NK-92 treated with Interleukin-12 subunit alpha and Interleukin-12 subunit beta, amount 100 ng/mL, for 24 hours (cell line): Measurements from ENCODE around the gene FIBCD1.
"Not testable (repeated sequence)": the region's sequence is repeated elsewhere in the genome, so short reads cannot be mapped to it uniquely, and the experiment has no call there.

Experiments
- DNase-seq: peaks from one replicate; lab custom pipeline; 2025; lab: John Stamatoyannopoulos, UW

The FIBCD1 gene

DNA sequence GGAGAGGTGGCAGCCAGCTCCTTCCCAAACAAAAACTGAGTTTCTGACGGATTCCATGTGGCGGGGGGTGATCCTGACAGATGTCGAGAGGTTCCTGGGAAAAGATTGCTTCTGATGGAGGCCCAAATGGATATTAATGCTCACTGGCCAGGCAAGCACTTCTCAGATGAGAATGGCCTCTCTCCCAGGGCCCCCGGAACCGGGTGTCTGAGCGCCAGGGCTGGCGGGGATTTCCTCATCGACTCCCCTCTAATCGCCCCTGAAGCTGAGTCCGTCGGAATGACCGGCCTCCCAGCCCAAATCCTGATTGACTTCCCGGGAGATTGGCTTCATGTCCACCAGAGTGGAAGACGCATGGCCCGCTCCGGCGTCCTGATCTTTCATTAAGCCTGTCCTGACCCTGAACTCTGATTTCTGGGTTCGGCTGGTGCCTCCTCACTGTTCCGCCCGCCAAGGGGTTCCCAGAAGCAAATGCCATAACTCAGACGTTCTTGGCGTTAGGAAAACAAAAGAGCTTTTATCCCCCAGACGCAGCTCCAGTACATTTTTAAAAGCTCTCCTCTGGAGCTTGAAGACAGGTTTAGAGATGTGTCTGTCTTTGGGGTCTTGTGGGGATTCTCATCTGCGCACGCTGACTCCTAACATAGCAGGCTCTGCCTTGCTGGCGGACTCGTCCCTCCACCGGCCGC lies 17.6 kb downstream of the FIBCD1 start:
- no peak for DNase-seq

DNA sequence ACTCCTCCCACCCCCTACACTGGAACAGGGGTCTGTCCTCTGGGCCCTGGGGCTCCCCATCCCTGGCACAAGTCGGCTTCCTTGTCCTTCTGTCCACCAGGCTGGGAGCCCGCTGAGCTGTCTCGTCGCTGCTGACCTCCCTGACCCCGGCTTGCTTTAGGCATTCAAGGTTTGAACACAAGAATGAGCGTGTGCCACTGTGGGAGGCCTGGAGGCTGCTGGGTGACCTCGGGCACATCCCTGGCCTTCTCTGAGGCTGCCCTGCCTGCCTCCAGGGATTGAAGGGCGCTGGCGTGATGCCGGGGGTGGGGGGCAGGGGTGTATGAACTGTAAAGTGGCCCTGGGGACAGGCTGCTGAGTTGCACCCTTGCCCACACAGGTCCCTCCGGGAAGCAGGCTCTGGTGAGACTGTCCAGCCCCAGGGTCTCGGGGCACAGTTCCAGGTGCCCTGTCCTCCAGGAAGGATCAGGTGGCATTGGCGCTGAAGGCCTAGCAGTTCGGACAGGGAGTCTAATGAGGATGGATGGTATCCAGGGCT lies 18.2 kb downstream of the FIBCD1 start:
- no peak for DNase-seq

DNA sequence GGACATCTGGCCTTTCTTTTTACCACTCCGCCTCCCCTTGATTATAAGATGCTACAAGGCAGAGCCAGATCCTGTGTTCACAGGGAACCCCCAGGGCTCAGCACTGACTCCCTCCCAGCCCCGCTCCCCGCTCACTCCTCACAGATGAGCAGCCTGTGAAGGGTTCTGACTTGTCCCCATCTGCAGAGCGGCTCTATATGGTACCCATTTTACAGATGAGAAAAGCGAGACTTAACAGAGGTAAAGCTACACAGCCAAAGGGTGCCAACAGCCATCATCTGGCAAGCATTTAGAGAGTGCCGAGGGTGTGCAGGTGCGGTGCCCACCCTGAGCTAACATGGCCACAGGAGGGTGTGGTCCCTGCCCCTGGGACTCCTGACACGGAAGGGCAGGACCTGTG lies 18.8 kb downstream of the FIBCD1 start:
- DNase-seq, result no peak

DNA sequence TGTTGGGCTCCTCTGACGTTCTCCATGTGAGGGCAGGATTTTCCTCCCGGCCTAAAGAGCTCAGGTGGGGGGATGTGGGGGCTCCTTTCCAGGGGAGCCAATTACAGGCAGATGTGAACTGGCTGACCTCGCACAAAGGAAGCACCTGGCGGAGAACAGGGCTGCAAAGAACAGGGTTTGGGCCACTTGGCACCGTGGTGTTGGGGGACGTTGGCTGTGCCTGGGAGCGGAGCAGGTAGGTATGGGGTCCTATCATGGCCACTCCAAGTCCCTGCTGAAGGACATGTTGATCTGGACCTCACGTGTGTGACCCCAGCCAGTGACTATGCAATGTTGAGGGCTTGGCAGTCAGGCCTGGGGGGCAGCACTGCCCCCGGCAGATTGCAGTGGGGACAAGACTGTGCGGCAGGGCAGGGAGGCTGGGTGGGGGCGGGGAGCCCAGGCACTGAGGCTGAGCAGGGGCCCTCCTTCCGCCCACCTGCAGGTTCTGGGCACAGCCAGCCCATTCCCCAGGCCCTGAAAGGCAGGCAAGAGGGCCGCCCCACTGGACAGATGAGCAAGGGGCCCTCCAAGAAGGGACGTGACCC lies 19.4 kb downstream of the FIBCD1 start:
- DNase-seq, result no peak

- no peak for DNase-seq
These were observed 20.1 kb downstream of the FIBCD1 start for GRCh38 chr9:130918826-130919558.

DNA sequence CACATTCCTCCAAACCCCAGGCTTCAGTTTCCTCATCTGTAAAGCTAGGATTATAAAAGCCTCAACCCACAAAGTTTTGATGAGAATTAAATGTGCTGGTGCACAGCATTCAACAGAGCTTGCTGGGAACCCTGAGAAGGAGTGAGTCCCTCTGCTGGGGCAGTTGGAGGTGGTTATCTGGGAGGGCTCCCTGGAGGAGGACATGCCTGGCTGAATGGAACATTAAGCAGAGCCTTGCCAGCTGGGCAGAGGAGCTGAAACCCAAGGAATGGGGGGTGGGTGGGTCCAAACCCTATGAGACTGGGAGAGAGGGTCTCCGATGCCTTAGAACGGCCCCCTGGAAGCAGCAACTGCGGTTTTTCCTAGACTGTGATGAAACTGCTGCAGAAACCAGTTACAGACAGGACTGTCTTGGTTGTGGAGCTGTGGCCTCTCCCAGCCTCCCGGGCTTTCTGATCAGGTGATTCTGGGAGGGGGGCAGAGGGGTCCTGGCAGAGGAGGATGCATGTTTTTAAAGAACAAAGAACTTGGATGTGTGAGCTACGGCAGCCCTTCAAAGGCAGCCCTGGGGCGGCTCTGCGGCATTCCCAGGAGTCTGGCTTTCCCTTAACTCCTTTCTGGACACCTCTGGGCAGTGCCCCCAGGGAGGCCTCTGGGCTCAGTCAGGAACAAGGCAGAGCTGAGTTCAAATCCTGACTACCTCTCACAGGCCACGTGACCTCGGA lies 20.8 kb downstream of the FIBCD1 start:
- DNase-seq, result no peak

GRCh38 chr9:130917168-130917960 lies 21.7 kb downstream of the FIBCD1 start:
- no peak for DNase-seq

DNA sequence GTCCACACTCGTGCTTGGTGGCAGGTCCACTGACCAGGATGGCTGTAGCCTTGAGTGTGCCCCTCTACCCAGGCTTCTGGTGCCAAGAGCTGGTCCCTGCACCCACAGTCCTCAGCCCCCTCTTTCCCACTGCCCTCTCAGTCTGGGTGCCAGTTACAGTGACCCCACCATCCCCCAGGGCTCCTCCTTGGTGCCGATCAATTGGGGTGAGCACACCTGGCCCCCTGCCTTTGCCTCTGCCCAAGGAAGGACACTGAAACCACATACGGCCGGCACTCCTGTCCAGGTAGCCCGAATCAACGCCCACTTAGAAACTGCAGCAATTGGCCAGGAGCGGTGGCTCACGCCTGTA lies 24.0 kb downstream of the FIBCD1 start:
- DNase-seq, result no peak

DNA sequence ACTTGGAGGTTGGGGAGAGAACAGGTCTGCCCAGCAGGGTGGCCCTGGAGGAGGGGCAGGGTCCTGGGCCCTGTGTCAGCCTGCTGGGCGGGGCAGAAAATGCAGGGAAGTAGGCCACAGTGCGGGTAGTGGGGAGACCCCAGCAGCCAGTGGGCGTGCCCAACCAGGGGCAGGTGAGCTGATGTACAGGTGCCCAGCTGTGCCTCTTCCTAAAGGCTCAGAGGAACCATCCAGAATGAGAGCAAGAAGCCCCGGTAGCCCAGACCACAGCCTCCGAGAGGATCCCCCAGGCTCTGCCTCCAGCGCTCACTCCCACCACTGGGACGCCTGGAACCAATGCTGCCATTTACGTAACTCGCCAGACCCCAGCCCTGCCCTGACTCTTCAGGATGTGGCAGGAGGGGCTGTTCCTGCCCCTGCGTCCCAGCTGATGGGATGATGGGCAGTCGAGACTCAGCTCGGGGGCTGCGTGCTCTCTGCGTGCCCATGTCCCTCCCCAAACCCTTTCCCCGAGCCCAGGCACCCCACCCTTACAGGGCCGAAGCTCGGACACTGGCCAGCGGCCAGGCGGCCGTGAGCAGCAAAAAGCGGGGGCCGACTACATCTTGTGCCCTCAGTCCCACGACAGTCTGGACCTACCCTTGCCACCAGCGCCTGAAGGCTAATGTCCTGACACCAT lies 24.5 kb downstream of the FIBCD1 start:
- no peak for DNase-seq

GRCh38 chr9:130913599-130914416 lies 25.2 kb downstream of the FIBCD1 start:
- DNase-seq, result no peak

- no peak for DNase-seq
These were observed 26.0 kb downstream of the FIBCD1 start for GRCh38 chr9:130912932-130913598.

DNA sequence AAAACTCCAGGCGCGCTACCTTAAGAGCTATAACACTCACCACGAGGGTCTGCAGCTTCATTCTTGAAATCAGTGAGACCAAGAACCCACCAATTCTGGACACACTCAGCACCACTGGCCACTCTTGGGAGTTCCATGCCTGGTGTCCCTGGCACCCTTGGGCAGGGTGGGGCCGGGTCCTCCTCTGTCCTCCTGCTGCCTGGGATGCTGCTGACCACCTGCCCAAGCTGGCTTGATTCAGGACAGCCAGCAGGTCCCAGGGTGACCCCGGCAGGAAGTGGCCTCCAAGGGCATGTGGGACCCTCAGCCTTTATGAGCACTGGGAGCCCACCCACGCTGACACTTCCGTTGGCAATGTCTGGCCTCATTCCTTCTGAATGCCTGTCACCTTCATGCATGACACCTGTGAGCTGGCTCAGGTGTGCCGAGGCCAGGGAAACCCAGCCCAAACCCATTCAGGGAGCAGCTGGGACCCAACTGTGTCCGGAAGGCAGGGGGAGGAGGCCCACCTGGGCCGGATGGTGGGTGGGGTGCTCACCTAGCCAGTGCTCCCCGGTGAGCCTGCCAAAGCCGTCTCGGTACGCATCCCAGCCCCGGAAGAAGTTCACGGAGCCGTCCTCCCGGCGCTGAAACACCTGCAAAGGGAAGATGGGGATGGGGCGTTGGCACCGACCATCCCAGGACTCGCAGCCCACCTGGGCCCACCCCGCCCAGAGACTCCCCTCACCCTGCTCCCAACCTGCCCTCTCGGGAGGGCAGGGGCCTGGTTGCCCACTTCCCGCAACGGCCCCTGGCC lies 27.6 kb downstream of the FIBCD1 start:
- no peak for DNase-seq

DNA sequence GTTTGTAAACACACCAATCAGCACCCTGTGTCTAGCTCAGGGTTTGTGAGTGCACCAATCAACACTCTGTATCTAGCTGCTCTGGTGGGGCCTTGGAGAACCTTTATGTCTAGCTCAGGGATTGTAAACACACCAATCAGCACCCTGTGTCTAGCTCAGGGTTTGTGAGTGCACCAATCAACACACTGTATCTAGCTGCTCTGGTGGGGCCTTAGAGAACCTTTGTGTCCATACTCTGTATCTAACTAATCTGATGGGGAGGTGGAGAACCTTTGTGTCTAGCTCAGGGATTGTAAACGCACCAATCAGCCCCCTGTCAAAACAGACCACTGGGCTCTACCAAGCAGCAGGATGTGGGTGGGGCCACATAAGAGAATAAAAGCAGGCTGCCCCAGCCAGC lies 28.4 kb downstream of the FIBCD1 start:
- DNase-seq, result not testable (repeated sequence)

GRCh38 chr9:130910041-130910440 lies 29.0 kb downstream of the FIBCD1 start:
- not testable (repeated sequence) for DNase-seq

DNA sequence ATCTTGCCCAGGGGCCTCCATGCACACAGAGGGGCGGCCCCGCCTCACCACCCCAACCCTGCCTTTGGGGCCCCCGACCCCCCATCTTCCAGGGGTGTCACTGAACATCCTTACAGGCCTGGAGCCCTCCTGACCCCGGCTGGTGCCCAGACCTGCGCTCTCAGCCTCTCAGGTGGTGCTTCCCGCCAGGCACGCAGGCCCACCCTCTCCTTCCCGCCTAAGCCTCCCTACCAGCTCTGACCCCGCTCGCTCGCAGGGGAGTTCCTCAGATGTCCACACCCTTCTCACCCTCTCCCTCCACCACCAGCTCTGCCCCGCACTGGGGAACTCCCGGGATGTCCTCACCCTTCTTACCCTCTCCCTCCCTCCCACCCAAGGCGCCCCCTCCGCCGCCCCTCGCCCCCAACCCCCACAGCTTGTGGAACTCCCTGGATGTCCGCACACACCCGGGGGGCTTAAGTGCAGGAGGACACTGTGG lies 30.1 kb downstream of the FIBCD1 start:
- no peak for DNase-seq

- DNase-seq, result no peak
These were observed 30.7 kb downstream of the FIBCD1 start for GRCh38 chr9:130908146-130908877.

DNA sequence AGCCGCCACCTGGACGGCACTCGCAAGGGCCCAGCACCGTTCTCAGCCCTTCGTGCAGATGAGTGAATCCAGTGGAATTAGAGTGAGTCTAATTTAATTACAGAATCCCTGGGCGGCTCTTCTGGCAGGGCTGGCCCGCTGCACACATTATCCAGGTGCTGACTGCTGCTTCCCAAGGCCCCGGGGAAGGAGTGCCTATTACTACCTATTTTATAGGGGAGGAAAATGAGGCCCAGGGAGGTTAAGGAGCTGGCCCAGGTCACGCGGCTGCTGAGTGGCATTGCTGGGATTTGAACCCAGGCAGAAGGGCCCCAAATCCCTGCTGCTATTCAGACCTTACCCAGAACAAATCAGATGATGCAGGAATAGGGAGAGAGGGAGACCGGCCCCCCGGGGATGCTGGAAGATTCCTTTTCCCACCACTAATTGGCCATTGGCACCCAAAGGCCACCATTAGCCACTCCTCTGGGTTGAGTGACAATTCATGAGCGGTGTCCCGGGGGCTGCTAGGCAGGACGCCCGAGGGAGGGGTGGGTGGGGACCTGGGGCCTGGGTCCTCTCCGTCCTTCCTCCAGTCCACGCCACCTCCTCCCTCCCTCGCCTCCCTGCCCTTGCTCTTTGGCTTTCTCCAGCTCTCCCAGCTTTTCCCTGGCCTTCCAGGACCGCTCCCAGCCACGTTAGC lies 32.2 kb downstream of the FIBCD1 start:
- DNase-seq, result no peak
